Measurements from ENCODE around the gene RNF17.

Gene RNF17

GRCh38 chr13:24742977-24743376, 21.0 kb upstream of the RNF17 start:
- no peak for TF ChIP-seq CTCF (IDR thresholded peaks at IDR 0.05; ENCODE audit: low read depth, low read length)
- DNase-seq (ENCODE audit: low read depth in 2 of 2): no peak
- no peak overlapping the region for H3K4me3 ChIP-seq (replicated peaks in 1 of 2; ENCODE audit: low read depth in 2 of 2, low read length in 2 of 2)

- H3K4me3 ChIP-seq (replicated peaks in 1 of 2; ENCODE audit: low read depth in 2 of 2, low read length in 2 of 2): no peak overlapping the region
- no peak for DNase-seq (ENCODE audit: low read depth in 2 of 2)
- no peak for TF ChIP-seq CTCF (IDR thresholded peaks at IDR 0.05; ENCODE audit: low read depth, low read length)
Measured at GRCh38 chr13:24744247-24744646, 19.7 kb upstream of the RNF17 start.

GRCh38 chr13:24745516-24745860, 18.5 kb upstream of the RNF17 start:
- no peak for DNase-seq (ENCODE audit: low read depth in 2 of 2)
- H3K4me3 ChIP-seq (replicated peaks in 1 of 2; ENCODE audit: low read depth in 2 of 2, low read length in 2 of 2): no peak overlapping the region
- no peak for TF ChIP-seq CTCF (IDR thresholded peaks at IDR 0.05; ENCODE audit: low read depth, low read length)

GRCh38 chr13:24745861-24746617, 17.9 kb upstream of the RNF17 start:
- no peak for TF ChIP-seq CTCF (IDR thresholded peaks at IDR 0.05; ENCODE audit: low read depth, low read length)
- no peak for DNase-seq (ENCODE audit: low read depth in 2 of 2)
- H3K4me3 ChIP-seq (replicated peaks in 1 of 2; ENCODE audit: low read depth in 2 of 2, low read length in 2 of 2): no peak overlapping the region

- no peak for TF ChIP-seq CTCF (IDR thresholded peaks at IDR 0.05; ENCODE audit: low read depth, low read length)
- peak in 1 of 2 donors; percentile 19 for DNase-seq (ENCODE audit: low read depth in 2 of 2)
- peak overlapping the region in 1 of 2 donors; percentile 2 for H3K4me3 ChIP-seq (replicated peaks in 1 of 2; ENCODE audit: low read depth in 2 of 2, low read length in 2 of 2)
Measured at GRCh38 chr13:24746618-24747247, 17.2 kb upstream of the RNF17 start.

- no peak for TF ChIP-seq CTCF (IDR thresholded peaks at IDR 0.05; ENCODE audit: low read depth, low read length)
- peak overlapping the region; percentile 28 to 32 for H3K4me3 ChIP-seq (replicated peaks in 1 of 2; ENCODE audit: low read depth in 2 of 2, low read length in 2 of 2)
- peak; percentile 15 to 23 for DNase-seq (ENCODE audit: low read depth in 2 of 2)
Measured at GRCh38 chr13:24747248-24748060, 16.5 kb upstream of the RNF17 start.
